NOMO-1 treated with DMSO at 0.1 percent for 48 hours (cell line): ENCODE data around the gene AMPD3.
A peak's percentile ranks its signal among the peaks of the same experiment; 100 is the strongest.

Source experiments
- DNase-seq: peaks from one replicate; lab custom pipeline; 2025; ENCODE audit not compliant: unreplicated experiment; lab: John Stamatoyannopoulos, UW

AMPD3 gene

DNA sequence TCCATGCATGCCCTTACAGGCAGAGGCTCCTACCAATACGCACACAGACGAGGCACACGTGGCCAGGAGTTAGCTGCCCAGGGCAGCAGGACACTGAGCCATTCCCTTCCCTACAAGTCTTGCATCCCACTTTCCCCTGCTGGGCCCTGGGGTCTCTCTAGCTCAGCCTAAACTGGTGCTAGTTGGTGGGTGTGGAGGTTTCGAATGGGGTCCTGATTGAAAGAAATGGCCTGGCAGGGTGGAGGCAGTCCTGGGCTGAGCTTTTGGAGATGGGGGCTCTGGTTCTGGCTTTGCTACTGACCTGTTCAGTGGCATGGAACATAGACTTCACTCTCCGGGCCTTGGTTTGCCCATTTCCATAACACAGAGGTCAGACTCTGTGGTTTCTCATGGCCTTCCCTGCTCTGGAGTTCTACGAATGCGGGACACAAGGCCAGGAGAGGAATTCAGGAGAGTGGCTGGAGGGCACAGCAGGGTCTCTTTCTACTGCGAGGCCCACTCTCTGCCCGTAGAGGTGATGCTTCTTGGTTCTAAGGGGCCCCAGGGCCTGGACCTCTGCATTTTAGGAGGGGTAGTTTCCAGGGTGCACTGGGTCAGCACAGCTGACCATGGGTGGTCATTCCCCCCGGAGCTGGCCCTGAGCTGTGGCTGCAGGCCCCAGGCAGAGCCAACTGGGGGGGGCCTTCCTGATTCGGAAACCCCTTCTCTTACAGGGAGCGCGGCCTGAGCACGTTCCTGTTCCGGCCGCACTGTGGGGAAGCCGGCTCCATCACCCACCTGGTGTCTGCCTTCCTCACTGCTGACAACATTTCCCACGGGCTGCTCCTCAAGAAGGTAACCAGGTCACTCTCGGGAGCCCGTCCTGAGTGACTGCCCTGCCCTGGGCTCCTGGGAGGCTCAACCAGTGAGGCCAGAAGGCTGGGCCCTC lies 46.0 kb downstream of the AMPD3 start:
- DNase-seq = no peak

DNA sequence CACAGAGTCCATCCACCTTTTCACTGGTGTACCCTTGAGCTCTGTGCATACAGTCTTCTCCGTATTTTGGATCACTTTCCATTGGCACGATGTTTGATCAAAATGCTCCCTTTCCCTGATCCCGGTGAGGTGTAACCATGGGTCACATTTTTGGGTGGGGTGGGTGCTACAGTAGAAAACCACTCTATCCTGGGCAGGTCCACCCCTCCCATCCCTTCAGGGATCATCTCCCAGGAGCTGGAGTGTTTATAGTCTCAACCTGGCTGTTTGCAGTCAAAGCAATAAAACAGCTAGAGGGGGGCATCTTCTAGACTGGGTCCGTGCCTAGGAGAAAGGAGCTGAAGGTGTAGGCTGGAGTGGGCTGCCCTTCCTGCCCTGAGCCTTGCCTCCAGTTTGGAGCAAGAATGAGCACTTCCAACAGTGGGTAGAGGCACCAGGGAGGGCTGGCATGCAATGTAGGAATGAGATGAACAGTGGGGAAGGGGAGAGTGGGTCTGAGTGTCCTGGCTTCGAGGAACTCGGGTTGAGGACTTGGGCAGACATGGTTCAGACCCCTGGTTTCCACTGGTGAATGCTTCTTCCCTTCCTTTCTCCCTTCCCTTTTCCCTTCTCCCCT lies 47.1 kb downstream of the AMPD3 start:
- DNase-seq = no peak

DNA sequence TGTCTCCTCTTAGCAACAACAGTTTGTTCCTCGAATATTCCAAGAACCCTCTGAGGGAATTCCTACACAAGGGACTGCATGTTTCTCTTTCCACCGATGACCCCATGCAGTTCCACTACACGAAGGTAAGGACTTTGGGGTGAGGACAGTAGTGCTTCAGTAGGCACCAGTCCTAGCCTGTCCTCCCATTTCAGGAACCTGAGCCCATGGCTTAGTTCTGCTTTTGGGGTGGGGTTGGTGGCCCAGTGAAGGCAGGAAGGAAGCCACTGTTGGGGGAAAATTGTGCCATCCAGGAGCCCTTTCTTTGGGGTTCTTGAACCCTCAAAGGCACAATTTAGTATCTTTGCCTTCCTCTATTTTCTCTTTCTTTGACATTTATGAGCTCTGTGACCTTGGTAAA lies 47.7 kb downstream of the AMPD3 start:
- DNase-seq = peak; percentile 36

DNA sequence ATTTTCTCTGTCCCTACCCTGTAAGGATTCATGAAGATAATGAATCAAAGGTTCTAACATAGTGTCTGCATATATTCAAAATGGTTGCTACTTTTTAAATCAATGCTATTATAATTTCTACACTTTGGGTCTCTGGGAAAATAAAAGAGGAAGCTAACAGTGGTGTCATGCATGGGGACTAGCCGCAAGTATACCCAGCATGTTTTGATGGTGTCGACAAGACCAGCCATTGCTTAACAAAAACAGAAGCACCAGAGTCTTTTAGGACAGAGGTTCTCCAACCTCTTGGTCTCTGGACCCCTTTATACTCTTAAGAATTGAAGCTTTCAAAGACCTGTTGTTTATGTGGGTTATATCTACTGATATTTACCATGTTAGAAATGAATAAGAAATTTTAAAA lies 48.2 kb downstream of the AMPD3 start:
- DNase-seq = peak; percentile 93

DNA sequence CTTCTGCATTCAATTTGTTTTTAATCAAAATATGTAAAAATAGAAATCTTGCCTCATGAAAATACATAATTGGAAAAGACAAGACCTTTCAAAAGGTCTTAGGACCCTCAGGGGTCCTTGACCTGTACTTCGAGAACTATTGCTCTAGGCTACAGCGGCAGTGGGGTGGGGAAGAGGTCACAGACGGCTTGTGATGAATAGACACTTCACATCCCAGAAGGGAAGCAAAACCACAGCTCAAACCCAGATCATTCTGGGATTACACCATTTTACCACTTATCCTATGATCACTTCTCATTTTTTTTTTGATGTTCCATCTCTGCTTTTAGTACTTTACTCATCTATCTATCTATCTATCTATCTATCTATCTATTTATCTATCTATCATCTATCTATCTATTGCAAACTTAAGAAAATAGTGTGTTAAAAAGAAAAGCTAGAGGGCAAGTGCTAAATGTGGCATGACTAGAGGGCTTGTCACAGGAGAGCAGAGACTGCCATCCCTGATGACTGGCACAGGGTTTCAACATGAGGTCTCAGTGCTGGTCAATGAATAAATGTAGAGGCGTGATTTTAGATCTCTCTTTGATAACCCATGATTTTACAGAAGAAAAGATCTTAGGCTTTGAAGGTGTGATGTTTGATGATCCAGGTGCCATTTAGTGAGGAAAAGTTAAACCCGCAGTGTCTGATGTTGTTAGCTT lies 48.9 kb downstream of the AMPD3 start:
- peak; percentile 78 for DNase-seq

DNA sequence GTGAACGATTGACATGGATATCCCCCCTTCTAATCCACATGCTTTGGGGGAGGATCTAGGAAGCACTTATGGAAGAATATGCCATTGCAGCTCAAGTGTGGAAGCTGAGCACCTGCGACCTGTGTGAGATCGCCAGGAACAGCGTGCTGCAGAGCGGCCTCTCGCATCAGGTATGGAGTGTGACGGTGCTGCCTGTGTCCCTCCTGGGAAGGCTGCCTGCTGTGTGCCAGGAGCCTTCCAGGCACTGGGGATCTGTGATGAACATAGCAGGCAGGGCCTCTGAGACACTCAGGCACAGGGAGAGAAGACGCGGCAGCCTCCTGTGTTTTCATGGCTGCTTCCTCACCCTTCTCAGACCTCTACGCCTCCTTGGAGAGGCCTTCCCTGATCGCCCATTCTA lies 49.4 kb downstream of the AMPD3 start:
- DNase-seq = no peak

DNA sequence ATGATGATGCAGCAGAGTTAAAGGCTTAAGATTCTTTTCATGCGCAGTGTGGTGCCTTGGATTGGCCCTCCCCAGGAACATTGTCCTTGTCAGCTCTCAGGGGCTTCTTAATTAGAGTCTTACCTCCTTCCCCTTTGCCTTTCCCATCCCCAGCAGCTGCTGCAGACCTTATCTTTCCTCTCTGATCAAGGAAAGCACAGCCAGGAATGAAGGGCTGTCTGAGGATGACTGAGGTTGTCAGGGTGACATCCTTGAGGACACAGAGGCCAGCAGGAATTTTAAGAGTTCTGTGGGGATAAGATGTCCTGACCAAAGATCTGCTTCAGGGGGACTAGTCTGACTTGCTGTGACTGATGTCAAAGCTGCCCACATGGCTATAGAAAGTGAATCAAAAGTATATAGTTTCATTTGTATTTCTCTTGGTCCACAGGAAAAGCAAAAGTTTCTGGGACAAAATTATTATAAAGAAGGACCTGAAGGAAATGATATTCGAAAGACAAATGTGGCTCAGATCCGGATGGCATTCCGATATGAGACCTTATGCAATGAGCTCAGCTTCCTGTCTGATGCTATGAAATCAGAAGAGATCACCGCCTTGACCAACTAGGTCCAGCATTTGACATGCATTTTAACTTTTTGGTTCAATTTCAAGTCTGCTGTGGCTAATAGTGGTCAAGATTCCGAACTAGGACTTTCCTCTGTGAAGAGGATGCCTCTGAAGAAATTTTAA lies 50.4 kb downstream of the AMPD3 start:
- DNase-seq = no peak

DNA sequence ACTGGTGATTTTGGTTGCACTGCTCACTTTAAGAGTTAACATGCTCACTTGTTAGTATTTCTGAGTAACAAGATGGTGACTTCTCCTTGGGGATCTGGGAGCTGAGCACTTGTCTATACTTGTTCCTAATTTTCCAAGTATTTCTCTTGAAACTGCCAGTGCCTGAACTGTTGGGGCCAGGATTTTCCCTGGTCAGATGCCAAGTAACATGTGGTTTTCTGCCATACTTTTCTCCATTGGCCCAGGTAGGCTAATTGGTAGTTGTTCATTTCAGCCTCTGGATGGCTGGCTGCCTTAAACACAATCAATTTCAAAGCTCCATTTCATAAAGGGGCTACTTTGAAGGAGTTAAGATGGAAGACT lies 50.9 kb downstream of the AMPD3 start:
- DNase-seq = no peak

DNA sequence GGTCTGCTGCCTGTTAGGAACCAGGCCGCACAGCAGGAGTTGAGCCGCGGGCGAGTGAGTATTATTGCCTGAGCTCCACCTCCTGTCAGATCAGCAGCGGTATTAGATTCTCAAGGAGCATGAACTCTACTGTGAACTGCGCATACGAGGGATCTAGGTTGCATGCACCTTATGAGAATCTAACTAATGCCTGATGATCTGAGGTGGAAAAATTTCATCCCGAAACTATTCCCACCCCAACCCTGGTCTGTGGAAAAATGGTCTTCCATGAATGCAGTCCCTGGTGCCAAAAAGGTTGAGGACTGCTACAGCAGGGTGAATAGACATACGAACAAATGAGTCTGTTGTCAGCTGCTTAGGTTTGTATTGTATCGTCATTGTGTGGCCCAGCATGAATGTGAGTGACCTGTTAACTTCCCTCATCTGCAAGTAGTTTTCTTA lies 56.1 kb downstream of the AMPD3 start:
- DNase-seq = no peak

DNA sequence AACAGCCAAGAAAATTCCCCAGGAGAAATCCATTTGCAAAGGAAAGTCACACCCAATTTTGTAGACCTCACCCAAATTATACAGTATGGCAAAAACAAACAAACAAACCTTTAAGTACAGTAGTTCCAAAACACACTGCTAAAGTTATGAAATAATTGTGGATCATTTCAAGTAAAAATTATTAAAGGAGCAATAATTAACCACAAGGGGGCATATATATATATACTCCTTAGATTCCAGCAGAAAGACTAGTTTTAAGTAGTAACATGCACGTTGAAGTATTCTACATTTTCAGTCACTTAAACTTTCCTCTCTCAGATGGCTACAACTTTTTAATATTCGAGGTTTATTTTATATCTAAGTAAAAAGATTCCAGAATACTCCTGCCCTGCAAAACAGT lies 59.1 kb downstream of the AMPD3 start:
- peak; percentile 3 for DNase-seq

DNA sequence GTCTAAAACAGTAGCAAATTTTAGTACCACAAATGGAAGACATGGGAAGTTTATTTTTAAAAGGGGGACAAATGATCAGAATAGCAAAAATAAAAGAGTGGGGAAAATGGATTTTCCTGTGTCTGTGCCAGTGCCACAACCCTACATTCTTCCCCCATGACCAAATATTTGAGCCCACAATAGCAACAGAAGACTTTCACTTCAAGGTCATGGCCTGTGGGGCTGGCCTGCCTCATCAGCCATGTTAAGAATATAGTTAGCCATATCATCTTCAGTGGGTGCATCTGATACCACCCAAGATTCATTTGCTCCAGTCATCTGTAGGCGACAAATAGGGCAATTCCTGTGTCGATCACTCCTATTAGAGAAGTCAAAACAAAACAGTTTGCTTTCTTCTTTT lies 59.6 kb downstream of the AMPD3 start:
- no peak for DNase-seq

DNA sequence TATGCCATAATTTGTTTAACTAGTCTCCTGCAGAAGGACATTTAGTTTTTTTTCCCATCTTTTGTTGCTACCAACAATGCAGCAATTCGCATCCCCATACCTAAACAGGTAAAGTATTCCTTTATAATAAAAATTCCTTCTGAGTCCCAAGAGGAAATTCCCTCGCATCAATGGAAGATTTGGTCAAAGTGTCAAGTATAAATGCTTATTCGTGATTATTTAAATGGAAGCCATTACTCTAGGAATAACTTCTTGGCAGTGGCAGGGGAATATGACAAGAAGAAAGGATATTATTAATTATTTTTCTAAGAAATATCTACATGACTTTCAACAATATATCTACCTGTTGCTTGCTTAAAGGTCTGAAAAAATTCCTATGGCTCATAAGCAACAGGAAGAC lies 60.4 kb downstream of the AMPD3 start:
- DNase-seq = no peak

DNA sequence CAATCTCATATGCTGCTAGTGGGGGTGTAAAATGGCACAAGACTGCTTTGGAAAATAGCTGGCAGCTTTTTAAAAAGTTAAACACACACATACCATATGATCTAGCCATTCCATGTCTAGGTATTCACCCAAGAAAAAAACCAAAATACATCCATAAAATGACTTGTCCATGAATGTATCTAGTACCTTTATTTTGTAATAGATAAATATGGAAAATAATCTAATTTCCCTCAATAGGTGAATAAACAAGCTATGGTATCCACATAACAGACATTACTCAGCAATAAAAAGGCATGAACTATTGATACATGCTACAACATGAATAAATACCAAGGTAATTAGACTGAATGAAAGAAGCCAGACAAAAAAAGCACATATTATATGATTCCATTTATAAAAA lies 63.1 kb downstream of the AMPD3 start:
- DNase-seq = no peak

DNA sequence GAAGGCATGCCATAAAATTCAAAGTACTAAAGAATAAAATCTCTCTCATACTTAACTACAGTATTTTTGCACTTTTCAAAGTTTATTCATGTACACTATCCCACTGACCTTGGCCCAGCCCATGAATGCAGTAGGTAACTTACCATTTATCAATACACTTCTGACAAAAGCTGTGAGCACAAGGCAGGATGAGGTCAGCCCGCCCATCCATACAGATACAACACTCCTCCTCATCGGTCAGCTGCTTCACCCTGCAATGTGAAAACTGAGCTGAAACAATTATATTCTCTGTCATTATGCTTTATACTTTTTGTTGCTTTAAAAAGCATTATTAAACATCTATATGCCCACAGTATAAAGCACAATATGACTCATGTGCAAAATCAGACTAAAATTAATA lies 63.8 kb downstream of the AMPD3 start:
- DNase-seq = no peak

DNA sequence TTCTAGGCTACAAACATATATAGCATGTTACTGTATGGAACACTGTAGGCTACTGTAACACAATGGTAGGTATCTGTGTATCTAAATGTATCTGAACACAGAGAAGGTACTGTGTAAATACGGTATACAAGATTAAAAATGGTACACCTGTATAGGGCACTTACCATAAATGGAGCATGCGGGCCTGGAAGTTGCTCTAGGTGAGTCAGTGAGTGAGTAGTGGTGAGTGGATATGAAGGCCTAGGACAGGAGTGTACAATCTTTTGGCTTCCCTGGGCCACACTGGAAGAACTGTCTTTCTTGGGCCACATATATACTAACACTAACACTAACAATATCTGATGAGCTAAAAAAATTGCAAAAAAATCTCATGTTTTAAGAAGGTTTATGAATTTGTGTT lies 64.6 kb downstream of the AMPD3 start:
- DNase-seq = no peak

DNA sequence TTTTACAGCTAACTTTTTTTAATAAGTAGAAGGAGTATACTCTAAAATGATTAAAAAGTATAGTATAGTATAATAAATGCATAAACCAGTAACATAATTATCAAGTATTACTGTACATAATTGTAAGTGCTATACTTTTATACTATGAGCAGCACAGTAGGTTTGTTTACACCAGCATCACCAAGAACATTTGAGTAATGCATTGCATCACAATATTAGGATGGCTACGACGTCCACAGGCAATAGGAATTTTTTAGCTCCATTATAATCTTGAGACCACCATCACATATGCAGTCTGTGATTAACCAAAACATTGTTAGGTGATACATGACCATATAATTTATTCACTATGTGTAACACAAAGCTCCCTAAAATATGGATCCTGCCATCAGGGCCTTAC lies 65.5 kb downstream of the AMPD3 start:
- no peak for DNase-seq

DNA sequence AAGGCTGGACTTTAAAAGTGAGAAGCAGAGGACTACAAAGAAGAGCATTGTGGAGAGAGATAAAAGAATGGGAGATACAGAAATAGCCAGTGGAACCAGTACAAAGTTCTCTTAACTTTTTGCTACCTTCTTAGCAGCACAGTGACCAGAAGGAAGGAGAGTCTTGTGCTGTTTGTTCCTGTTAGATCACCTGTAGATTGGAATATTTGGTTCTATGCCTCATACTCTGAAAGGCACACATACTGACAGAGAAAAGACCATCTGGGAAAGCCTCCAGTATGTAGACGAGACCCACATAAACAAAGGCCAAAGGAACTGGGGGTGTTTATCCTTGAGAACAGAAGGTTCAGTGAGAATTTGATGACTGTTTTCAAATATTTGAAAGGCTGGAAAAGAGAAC lies 67.2 kb downstream of the AMPD3 start:
- DNase-seq = no peak

DNA sequence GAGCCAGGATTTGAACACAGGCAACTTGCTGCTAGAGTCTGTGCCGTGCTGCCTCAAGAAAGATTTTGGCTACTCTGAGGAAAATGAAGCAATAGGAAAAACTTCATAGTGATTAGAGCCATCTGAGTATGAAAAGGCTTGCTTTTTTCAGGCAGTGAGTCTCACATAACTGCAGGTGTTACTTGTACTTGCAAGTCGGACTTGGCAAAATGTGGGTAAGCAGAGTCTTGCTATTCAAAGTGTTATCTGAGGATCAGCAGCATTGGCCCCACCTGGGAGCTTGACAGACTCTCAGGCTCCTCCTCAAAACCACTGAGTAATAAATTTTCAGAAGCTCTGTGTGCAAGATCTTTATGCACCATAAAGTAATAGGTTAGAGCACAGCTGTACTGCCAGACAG lies 67.9 kb downstream of the AMPD3 start:
- no peak for DNase-seq

DNA sequence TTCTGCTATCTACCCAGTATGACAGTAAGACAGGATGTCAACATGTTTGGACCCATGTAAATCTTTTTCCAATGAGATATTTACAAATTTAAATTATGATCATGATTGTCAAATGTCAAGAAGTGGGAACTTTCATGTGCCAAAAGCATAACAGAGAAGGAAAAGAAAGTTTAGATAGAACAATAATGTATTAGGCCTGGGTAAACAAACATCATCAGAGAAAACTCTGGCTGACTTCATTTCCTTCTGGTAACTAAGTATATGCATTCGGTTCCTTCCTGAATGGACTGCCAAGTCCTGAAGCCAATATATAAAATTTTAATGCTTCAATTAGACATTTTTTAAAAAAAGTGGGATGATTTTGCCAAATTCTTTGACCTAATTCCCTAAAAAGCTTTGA lies 69.4 kb downstream of the AMPD3 start:
- DNase-seq = no peak

DNA sequence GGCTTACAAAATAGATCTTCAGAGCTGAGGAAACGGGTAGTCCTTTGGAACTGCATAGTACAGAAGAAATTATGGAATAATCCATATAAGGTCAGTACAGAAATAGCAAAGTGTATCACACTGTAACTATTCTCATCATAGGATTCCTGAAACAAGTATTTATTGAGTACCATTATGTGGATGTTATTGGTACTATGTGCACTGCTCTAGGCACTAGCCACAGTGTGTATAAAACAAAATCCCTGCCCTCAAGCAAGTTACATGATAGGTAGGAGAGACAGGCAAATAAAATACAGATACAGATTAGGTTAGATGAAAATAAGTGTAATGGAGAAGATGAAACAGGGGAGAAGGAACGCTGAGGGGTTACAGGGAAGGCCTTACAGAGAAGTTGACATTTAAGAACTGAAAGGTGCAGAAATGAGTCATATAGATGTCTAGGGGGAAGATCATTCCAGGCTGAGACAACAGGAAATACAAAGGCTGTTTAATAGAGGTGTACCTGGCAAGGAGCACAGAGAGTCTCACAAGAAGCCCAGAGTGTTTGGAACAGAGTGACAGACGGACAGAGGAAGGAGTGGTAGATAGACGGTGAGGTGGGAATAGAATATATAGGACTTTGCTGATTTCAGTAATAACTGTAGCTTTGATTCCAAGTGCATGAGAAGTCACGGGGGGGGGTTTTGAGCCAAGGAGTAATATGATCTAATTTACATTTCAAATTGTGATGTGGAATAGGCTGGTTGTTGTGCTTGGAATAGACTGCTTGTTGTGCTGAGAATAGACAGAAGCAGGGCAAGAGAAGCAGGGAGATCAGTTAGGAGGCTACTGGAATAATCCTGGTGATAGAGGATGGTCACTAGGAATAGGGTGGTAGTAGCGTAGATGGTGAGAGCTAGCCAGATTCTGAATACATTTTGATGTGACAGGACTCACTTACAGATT lies 72.2 kb downstream of the AMPD3 start:
- no peak for DNase-seq
